CD4-positive, alpha-beta T cell (primary cell): ENCODE results near the gene WDR91. TPM values are rescaled to one million over a fixed set of nuclear protein-coding genes. Genes with fewer than 3 reads are reported as not detected.

Source experiments
- ATAC-seq: fragments of 200-7000 bp; cut with Tn5 transposase; one replicate; pipeline ENCODE4 v1.10.0; 2022; ENCODE audit warnings: mild to moderate bottlenecking; ENCODE audit not compliant: poor library complexity
- CTCF ChIA-PET: fragments of 350-600 bp; sonication (Branson Sonifier 250); formaldehyde crosslinking; loops from one replicate; lab custom pipeline; 2021; ENCODE audit warnings: antibody characterized with exemption, inconsistent platforms; lab: Charles Lee
- POLR2A ChIA-PET: fragments of 350-600 bp; sonication (Branson Sonifier 250); formaldehyde crosslinking; loops from one replicate; lab custom pipeline; 2021; ENCODE audit warnings: antibody characterized with exemption, inconsistent platforms; lab: Charles Lee
- DNase-seq, 14 experiments: peaks; one replicate each; pipeline ENCODE4 v3.0.0-alpha.2; 2013 to 2020; ENCODE audit warnings: mixed read lengths in 2 of 14
- H3K27ac ChIP-seq, 2 donors: one replicate each; pipeline versions ENCODE4 v1.5.1 to v1.7.0; 2013; ENCODE audit warnings: low read length in 2 of 2, low read depth in 1 of 2, mild to moderate bottlenecking in 1 of 2
- H3K27me3 ChIP-seq, 2 experiments: 1 replicate in 1 of 2; 2 replicates in 1 of 2; pipeline versions ENCODE4 v1.6.1 to v1.7.0; 2013; ENCODE audit warnings: low read length in 2 of 2, control low read depth in 1 of 2, mild to moderate bottlenecking in 1 of 2, moderate library complexity in 1 of 2; ENCODE audit not compliant: insufficient read depth in 2 of 2, control insufficient read depth in 1 of 2
- H3K36me3 ChIP-seq: one replicate; pipeline ENCODE4 v1.6.1; 2013; ENCODE audit warnings: low read length, control low read depth; ENCODE audit not compliant: insufficient read depth
- H3K4me1 ChIP-seq: one replicate; pipeline ENCODE4 v1.6.1; 2013; ENCODE audit warnings: low read length, control low read depth; ENCODE audit not compliant: insufficient read depth
- H3K4me3 ChIP-seq: one replicate; pipeline ENCODE4 v1.5.1; 2013; ENCODE audit warnings: mild to moderate bottlenecking, low read length, moderate library complexity
- H3K9me3 ChIP-seq, 2 experiments: 1 replicate in 1 of 2; 2 replicates in 1 of 2; pipeline versions ENCODE4 v1.6.1 to v1.7.0; 2013; ENCODE audit warnings: low read length in 2 of 2, mild to moderate bottlenecking in 2 of 2, control low read depth in 1 of 2, moderate library complexity in 1 of 2; ENCODE audit not compliant: control insufficient read depth in 1 of 2, insufficient read depth in 1 of 2
- H3K27ac Mint-ChIP-seq: one replicate; pipeline ENCODE4 v1.8.0; 2020; ENCODE audit warnings: mixed read lengths
- H3K27me3 Mint-ChIP-seq: one replicate; pipeline ENCODE4 v1.8.0; 2021; ENCODE audit warnings: mixed read lengths
- H3K36me3 Mint-ChIP-seq: one replicate; pipeline ENCODE4 v1.8.0; 2021; ENCODE audit warnings: low read depth, mixed read lengths
- H3K4me1 Mint-ChIP-seq: one replicate; pipeline ENCODE4 v1.8.0; 2021; ENCODE audit warnings: low read depth, mixed read lengths
- H3K4me3 Mint-ChIP-seq: one replicate; pipeline ENCODE4 v1.8.0; 2020; ENCODE audit warnings: mild to moderate bottlenecking, mixed read lengths
- H3K9me3 Mint-ChIP-seq: one replicate; pipeline ENCODE4 v1.8.0; 2020; ENCODE audit warnings: mixed read lengths
- intact Hi-C, 2 experiments: fragments of 100-400 bp; cut with DNase I in 1 of 2; cut with micrococcal nuclease in 1 of 2; formaldehyde crosslinking; loops; one replicate each; pipeline versions ENCODE4 v1.15.1 to v1.9.0; 2023 to 2025; cut with DNase I, micrococcal nuclease
- total RNA-seq, 174 experiments: library from RNA in 2 of 174; stranded (reverse) in 2 of 174; gene quantifications; one replicate each; pipeline ENCODE4 v1.2.3 and lab custom pipeline; 2021 to 2026
- TF ChIP-seq, protein P1 (sequence below): fragments of 200-600 bp; IDR thresholded peaks from one replicate; pipeline ENCODE4 v1.8.0; 2022; ENCODE audit warnings: antibody characterized with exemption, mild to moderate bottlenecking

WDR91 gene
- total RNA-seq, 2 experiments from 2014 or later = 39.9 to 41.7 TPM

DNA sequence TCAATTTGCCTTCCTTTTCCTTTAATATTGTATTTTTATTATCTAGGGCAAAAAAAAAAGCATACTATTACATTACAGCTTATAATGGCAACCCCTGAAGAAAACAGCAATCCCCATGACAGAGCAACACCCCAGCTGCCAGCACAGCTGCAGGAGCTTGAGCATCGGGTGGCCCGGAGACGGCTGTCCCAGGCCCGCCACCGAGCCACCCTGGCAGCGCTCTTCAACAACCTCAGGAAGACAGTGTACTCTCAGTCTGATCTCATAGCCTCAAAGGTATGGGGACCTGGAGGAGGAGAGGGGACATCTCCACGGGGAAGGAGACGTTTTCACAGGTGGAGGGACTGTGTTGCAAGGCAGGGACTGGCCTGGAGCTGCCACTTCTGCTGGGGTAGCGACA lies 29.1 kb upstream of the WDR91 start:
- peaks cover 9% of the 10 kb centered on the region for H3K27me3 Mint-ChIP-seq
- TF ChIP-seq, protein P1, sequence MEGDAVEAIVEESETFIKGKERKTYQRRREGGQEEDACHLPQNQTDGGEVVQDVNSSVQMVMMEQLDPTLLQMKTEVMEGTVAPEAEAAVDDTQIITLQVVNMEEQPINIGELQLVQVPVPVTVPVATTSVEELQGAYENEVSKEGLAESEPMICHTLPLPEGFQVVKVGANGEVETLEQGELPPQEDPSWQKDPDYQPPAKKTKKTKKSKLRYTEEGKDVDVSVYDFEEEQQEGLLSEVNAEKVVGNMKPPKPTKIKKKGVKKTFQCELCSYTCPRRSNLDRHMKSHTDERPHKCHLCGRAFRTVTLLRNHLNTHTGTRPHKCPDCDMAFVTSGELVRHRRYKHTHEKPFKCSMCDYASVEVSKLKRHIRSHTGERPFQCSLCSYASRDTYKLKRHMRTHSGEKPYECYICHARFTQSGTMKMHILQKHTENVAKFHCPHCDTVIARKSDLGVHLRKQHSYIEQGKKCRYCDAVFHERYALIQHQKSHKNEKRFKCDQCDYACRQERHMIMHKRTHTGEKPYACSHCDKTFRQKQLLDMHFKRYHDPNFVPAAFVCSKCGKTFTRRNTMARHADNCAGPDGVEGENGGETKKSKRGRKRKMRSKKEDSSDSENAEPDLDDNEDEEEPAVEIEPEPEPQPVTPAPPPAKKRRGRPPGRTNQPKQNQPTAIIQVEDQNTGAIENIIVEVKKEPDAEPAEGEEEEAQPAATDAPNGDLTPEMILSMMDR = no peak
- ATAC-seq = no peak
- H3K36me3 Mint-ChIP-seq = no peaks in the 10 kb centered on the region
- no peak overlapping the region for H3K4me3 ChIP-seq
- POLR2A ChIA-PET = no interaction called here
- intact Hi-C loops = no loop called here
- no peaks in the 10 kb centered on the region for H3K36me3 ChIP-seq
- no peak overlapping the region for H3K27ac ChIP-seq
- H3K9me3 ChIP-seq = peaks cover 0 to 5% of the 10 kb centered on the region in 2 experiments
- H3K27ac Mint-ChIP-seq = no peak overlapping the region
- no peaks in the 10 kb centered on the region for H3K27me3 ChIP-seq
- no peaks in the 10 kb centered on the region for H3K4me1 ChIP-seq
- H3K4me3 Mint-ChIP-seq = no peak overlapping the region
- DNase-seq = no peak
- H3K9me3 Mint-ChIP-seq = no peaks in the 10 kb centered on the region
- CTCF ChIA-PET = no interaction called here
- H3K4me1 Mint-ChIP-seq = no peaks in the 10 kb centered on the region

- Histone ChIP-seq H3K36me3 (no peaks in the 10 kb centered on the region), H3K9me3 (peaks cover 0 to 5% of the 10 kb centered on the region in 2 experiments), H3K27ac (no peak overlapping the region), H3K4me1 (no peaks in the 10 kb centered on the region), H3K27me3 (no peaks in the 10 kb centered on the region), H3K4me3 (no peak overlapping the region)
- no peak for ATAC-seq
- no peak overlapping the region for H3K27ac Mint-ChIP-seq
- DNase-seq = no peak
- H3K4me1 Mint-ChIP-seq = no peaks in the 10 kb centered on the region
- H3K4me3 Mint-ChIP-seq = no peak overlapping the region
- intact Hi-C loops = no loop called here
- no peaks in the 10 kb centered on the region for H3K27me3 Mint-ChIP-seq
- H3K9me3 Mint-ChIP-seq = no peaks in the 10 kb centered on the region
- CTCF ChIA-PET = no interaction called here
- no peaks in the 10 kb centered on the region for H3K36me3 Mint-ChIP-seq
- POLR2A ChIA-PET = no interaction called here
- TF ChIP-seq, protein P1 = no peak
These were observed 27.9 kb upstream of the WDR91 start for GRCh38 chr7:135239263-135239662.

- no peaks in the 10 kb centered on the region for H3K36me3 Mint-ChIP-seq
- ATAC-seq = no peak
These were observed 26.9 kb upstream of the WDR91 start for GRCh38 chr7:135238112-135238744.

More at GRCh38 chr7:135238112-135238744, 26.9 kb upstream of the WDR91 start:
- peak in 3 of 14 experiments; percentile 8 to 34 (median 8) for DNase-seq
- Histone ChIP-seq H3K27me3 (no peaks in the 10 kb centered on the region), H3K4me3 (no peak overlapping the region), H3K27ac (no peak overlapping the region), H3K9me3 (peaks cover 0 to 11% of the 10 kb centered on the region in 2 experiments), H3K4me1 (no peaks in the 10 kb centered on the region), H3K36me3 (no peaks in the 10 kb centered on the region)
- intact Hi-C loops = no loop called here
- ChIA-PET POLR2A (no interaction called here), CTCF (no interaction called here)
- H3K4me3 Mint-ChIP-seq = no peak overlapping the region
- no peak overlapping the region for H3K27ac Mint-ChIP-seq
- no peaks in the 10 kb centered on the region for H3K4me1 Mint-ChIP-seq
- no peaks in the 10 kb centered on the region for H3K27me3 Mint-ChIP-seq
- no peaks in the 10 kb centered on the region for H3K9me3 Mint-ChIP-seq
- TF ChIP-seq, protein P1 = no peak
